ENCODE measurements around the gene TXNRD2. TPM values are rescaled to one million over a fixed set of nuclear protein-coding genes. Genes with fewer than 3 reads are reported as not detected.

TXNRD2 gene
- total RNA-seq, 3 donors from 2014 or later (not counting 1 experiment from before 2014, with no cell fraction given) = 23.5 to 37.3 (median 24.4) TPM

DNA sequence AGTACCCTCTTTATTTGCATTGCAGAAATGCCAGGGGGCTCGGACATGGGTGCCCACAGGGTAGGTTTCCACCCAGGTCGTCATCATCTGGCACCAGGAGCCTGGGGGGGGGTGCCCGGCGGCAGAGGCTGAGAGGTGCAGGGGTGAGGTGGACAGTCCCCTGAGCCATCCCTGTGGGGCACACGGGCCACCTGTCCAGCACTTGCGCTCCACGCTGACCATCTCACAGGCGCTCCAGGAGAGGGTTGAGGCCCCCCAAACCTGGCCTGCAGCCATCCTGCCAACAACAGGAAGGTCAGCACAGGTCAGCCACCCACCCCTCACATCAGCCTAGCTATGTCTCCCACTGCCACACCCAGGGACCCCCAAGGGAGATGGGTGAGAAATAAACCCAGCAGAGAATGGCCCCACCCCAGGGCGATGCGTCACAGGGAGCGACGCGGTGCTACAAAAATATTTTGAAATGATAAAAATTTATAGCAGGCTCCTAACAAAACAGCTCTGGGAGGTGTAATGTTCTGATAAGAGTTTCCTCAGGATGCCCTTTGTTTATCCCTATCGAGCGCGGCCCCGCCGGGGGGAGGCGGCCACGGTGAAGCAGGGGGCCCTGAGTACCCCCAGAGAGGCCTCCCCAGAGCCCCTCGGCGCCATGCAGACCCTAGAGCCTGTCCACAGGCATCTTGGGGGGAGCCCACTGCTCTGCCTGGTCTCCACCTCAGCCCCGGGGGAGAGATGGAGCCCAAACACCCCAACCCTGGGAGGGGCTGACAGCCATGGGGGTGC is 65.9 kb downstream of the TXNRD2 start:
- H3K4me1 ChIP-seq (ENCODE audit: control insufficient read depth, insufficient read depth, low read length) = no peaks in the 10 kb centered on the region
- DNase-seq (no peak), ATAC-seq (no peak)
- 94% methylated on average over 23 of the region's 23 CpGs for WGBS (ENCODE audit: insufficient coverage)
- H3K4me3 ChIP-seq (ENCODE audit: low read length) = no peak overlapping the region
- H3K36me3 ChIP-seq (ENCODE audit: control insufficient read depth, insufficient read depth, low read length) = no peaks in the 10 kb centered on the region
- H3K27me3 ChIP-seq (ENCODE audit: control insufficient read depth, insufficient read depth, low read length) = no peaks in the 10 kb centered on the region
- H3K27ac ChIP-seq (ENCODE audit: low read length) = no peak overlapping the region
- TF ChIP-seq, protein P1, sequence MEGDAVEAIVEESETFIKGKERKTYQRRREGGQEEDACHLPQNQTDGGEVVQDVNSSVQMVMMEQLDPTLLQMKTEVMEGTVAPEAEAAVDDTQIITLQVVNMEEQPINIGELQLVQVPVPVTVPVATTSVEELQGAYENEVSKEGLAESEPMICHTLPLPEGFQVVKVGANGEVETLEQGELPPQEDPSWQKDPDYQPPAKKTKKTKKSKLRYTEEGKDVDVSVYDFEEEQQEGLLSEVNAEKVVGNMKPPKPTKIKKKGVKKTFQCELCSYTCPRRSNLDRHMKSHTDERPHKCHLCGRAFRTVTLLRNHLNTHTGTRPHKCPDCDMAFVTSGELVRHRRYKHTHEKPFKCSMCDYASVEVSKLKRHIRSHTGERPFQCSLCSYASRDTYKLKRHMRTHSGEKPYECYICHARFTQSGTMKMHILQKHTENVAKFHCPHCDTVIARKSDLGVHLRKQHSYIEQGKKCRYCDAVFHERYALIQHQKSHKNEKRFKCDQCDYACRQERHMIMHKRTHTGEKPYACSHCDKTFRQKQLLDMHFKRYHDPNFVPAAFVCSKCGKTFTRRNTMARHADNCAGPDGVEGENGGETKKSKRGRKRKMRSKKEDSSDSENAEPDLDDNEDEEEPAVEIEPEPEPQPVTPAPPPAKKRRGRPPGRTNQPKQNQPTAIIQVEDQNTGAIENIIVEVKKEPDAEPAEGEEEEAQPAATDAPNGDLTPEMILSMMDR (IDR thresholded peaks at IDR 0.05) = no peak
- intact Hi-C loops (cut with micrococcal nuclease) = no loop called here
- Mint-ChIP-seq H3K4me3 (no peak overlapping the region), H3K27ac (no peak overlapping the region), H3K4me1 (no peaks in the 10 kb centered on the region), H3K27me3 (ENCODE audit: low read depth in 2 of 2) (no peaks in the 10 kb centered on the region), H3K36me3 (no peaks in the 10 kb centered on the region), H3K9me3 (no peaks in the 10 kb centered on the region)
- no peaks in the 10 kb centered on the region for H3K9me3 ChIP-seq (ENCODE audit: control insufficient read depth, insufficient read depth, low read length)

DNA sequence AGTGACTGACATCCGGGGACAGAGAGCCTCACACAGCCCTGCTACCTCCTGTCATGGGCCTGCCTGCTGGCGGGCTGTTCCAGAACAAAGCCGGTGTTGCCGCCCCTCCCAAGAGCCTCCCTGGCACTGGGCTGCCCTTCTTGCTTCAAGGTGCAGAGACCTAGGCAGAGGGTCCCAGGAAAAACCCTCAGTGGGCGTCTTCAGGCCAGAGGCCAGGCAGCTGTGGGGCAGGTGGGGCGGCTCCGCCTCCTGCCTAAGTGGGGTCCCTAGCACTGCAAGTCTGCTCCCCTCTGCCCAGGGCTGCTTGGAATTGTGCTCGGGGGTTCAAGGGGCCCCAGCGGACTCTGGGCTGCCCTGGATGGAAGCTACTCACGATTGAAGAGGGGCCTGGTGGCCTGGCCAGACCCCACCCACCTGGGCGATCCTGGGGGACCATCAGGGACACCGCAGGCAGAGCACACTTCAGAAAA is 66.5 kb downstream of the TXNRD2 start:
- no peak for DNase-seq
- Mint-ChIP-seq H3K27me3 (ENCODE audit: low read depth in 2 of 2) (no peaks in the 10 kb centered on the region), H3K4me1 (no peaks in the 10 kb centered on the region), H3K9me3 (no peaks in the 10 kb centered on the region), H3K36me3 (no peaks in the 10 kb centered on the region), H3K4me3 (no peak overlapping the region), H3K27ac (no peak overlapping the region)
- no peaks in the 10 kb centered on the region for H3K4me1 ChIP-seq (ENCODE audit: control insufficient read depth, insufficient read depth, low read length)
- H3K36me3 ChIP-seq (ENCODE audit: control insufficient read depth, insufficient read depth, low read length) = no peaks in the 10 kb centered on the region
- H3K27ac ChIP-seq (ENCODE audit: low read length) = no peak overlapping the region
- no peaks in the 10 kb centered on the region for H3K9me3 ChIP-seq (ENCODE audit: control insufficient read depth, insufficient read depth, low read length)
- no peak for ATAC-seq
- TF ChIP-seq, protein P1 (IDR thresholded peaks at IDR 0.05) = no peak
- no peak overlapping the region for H3K4me3 ChIP-seq (ENCODE audit: low read length)
- WGBS (ENCODE audit: insufficient coverage) = 90% methylated on average over 12 of the region's 12 CpGs
- H3K27me3 ChIP-seq (ENCODE audit: control insufficient read depth, insufficient read depth, low read length) = no peaks in the 10 kb centered on the region
- intact Hi-C loops (cut with micrococcal nuclease) = no loop called here

DNA sequence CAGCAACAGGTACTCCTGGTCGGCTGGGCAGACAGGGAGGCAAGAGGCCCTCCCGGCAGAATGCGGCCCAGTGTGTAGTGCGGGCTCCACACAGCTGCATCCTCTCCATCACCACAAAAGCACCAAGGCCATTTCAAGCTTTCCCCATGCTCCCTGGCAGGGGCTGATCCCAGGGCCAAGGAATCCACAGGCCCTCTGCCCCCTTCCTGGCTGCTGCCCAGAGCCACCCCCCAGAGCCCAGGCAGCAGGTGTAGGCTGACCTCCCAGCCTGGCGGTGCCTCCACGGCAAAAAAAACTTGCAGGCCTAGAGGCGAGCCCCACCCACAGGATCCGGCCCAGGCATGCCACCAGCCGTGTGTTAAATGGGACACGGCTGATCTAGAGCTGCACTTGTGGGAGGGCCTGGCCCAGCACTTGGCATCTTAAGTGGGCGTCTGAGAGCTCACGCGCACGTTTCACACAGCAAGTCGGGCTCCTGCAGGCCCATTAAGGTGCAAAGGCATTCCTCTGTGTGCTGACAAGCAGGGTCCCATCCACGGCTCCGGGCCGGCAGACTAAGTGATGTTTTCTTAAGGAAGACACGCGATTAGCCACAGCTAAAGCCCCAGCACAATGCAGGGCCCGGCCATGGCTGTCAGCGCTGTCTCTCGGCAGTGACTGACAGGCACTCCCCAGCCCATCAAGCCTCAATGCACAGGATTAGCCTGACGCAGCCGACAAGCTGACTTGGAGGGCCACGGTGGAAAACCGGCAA is 67.1 kb downstream of the TXNRD2 start:
- TF ChIP-seq, protein P1 (IDR thresholded peaks at IDR 0.05) = no peak
- Histone ChIP-seq H3K4me1 (ENCODE audit: control insufficient read depth, insufficient read depth, low read length) (no peaks in the 10 kb centered on the region), H3K36me3 (ENCODE audit: control insufficient read depth, insufficient read depth, low read length) (no peaks in the 10 kb centered on the region), H3K27me3 (ENCODE audit: control insufficient read depth, insufficient read depth, low read length) (no peaks in the 10 kb centered on the region), H3K9me3 (ENCODE audit: control insufficient read depth, insufficient read depth, low read length) (no peaks in the 10 kb centered on the region), H3K4me3 (ENCODE audit: low read length) (no peak overlapping the region), H3K27ac (ENCODE audit: low read length) (no peak overlapping the region)
- no peak for ATAC-seq
- peak in 1 of 2 donors; percentile 62 for DNase-seq
- 81% methylated on average over 27 of the region's 27 CpGs for WGBS (ENCODE audit: insufficient coverage)
- Mint-ChIP-seq H3K9me3 (no peaks in the 10 kb centered on the region), H3K27ac (no peak overlapping the region), H3K36me3 (no peaks in the 10 kb centered on the region), H3K4me3 (no peak overlapping the region), H3K27me3 (ENCODE audit: low read depth in 2 of 2) (no peaks in the 10 kb centered on the region), H3K4me1 (no peaks in the 10 kb centered on the region)
- intact Hi-C loops (cut with micrococcal nuclease) = no loop called here
